ENCODE data around the gene C18orf63. TPM values are rescaled to one million over a fixed set of nuclear protein-coding genes. Genes with fewer than 3 reads are reported as not detected.

Gene C18orf63
- total and polyA plus RNA-seq, 4 donors, result not detected

DNA sequence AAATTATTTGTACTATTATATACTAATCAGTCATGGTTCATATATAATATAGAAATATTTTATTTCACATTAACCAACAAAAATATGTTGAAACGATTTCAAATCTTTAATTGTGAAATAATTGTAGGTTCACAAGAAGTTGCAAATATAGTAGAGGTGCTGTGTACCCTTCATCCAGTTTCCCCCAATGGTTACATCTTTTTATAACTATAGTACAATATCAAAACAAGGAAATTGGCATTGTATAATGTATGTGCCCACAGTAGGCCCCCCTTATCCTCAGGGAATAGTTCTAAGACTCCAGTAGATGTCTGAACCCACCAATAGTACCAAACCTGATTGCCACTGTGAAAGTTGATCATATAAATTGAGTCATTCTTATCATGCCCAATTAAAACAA is 16.5 kb upstream of the C18orf63 start:
- Histone ChIP-seq H3K36me3 (ENCODE audit: control insufficient read depth in 4 of 4, insufficient read depth in 3 of 4, low read depth in 1 of 4, low read length in 3 of 4) (no peaks in the 10 kb centered on the region), H3K9me3 (ENCODE audit: control insufficient read depth in 4 of 4, low read length in 3 of 4) (no peaks in the 10 kb centered on the region), H3K4me3 (ENCODE audit: low read depth in 1 of 3, low read length in 3 of 3) (no peak overlapping the region)

DNA sequence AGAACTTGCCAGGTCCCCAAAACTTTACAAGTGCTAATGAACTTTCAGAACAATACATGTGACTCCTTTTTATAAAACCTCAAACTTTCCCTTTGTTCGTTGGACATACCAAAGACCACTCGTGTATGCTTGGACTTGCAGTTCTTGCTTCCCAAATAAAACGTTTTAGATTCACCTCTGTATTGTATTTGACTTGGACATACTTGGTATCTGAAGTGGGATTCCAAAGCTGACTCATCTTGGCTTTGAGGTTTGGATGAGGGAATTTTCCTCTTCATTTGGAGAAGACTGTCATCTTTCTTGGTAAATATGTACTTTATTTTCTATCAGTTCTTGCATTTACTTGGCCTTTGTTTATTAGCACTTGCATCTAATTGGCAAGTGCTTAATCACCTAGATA is 15.9 kb upstream of the C18orf63 start:
- TF ChIP-seq HNF4G (IDR thresholded peaks at IDR 0.05) (no peak), SP1 (IDR thresholded peaks at IDR 0.05) (no peak), TAF1 (conservative IDR thresholded peaks at IDR 0.05) (no peak), RXRA (IDR thresholded peaks at IDR 0.05) (no peak), RAD21 (IDR thresholded peaks at IDR 0.05) (no peak)
- TF ChIP-seq, protein P1, sequence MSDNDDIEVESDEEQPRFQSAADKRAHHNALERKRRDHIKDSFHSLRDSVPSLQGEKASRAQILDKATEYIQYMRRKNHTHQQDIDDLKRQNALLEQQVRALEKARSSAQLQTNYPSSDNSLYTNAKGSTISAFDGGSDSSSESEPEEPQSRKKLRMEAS (IDR thresholded peaks at IDR 0.05), result no peak
- TF ChIP-seq, protein P2, sequence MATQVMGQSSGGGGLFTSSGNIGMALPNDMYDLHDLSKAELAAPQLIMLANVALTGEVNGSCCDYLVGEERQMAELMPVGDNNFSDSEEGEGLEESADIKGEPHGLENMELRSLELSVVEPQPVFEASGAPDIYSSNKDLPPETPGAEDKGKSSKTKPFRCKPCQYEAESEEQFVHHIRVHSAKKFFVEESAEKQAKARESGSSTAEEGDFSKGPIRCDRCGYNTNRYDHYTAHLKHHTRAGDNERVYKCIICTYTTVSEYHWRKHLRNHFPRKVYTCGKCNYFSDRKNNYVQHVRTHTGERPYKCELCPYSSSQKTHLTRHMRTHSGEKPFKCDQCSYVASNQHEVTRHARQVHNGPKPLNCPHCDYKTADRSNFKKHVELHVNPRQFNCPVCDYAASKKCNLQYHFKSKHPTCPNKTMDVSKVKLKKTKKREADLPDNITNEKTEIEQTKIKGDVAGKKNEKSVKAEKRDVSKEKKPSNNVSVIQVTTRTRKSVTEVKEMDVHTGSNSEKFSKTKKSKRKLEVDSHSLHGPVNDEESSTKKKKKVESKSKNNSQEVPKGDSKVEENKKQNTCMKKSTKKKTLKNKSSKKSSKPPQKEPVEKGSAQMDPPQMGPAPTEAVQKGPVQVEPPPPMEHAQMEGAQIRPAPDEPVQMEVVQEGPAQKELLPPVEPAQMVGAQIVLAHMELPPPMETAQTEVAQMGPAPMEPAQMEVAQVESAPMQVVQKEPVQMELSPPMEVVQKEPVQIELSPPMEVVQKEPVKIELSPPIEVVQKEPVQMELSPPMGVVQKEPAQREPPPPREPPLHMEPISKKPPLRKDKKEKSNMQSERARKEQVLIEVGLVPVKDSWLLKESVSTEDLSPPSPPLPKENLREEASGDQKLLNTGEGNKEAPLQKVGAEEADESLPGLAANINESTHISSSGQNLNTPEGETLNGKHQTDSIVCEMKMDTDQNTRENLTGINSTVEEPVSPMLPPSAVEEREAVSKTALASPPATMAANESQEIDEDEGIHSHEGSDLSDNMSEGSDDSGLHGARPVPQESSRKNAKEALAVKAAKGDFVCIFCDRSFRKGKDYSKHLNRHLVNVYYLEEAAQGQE (IDR thresholded peaks at IDR 0.05), result no peak
- no peaks in the 10 kb centered on the region for H3K9me3 ChIP-seq (ENCODE audit: control insufficient read depth in 4 of 4, low read length in 3 of 4)
- H3K27ac ChIP-seq (ENCODE audit: low read depth in 1 of 2, low read length in 2 of 2), result no peak overlapping the region
- no peak overlapping the region for H3K9ac ChIP-seq (ENCODE audit: low read depth in 1 of 2, low read length in 2 of 2)
- H3K36me3 ChIP-seq (ENCODE audit: control insufficient read depth in 4 of 4, insufficient read depth in 3 of 4, low read depth in 1 of 4, low read length in 3 of 4), result no peaks in the 10 kb centered on the region
- H3K27me3 ChIP-seq (ENCODE audit: control insufficient read depth in 4 of 4, insufficient read depth in 4 of 4, low read length in 3 of 4), result no peaks in the 10 kb centered on the region
- H3K4me3 ChIP-seq (ENCODE audit: low read depth in 1 of 3, low read length in 3 of 3), result no peak overlapping the region
- no peak for DNase-seq (ENCODE audit: low spot score)
- no peaks in the 10 kb centered on the region for H3K4me1 ChIP-seq (ENCODE audit: control insufficient read depth in 4 of 4, insufficient read depth in 4 of 4, low read length in 3 of 4)
- 51% methylated on average over 3 of the region's 3 CpGs for WGBS

More for the DNA sequence above, 16.5 kb upstream of the C18orf63 start:
- Histone ChIP-seq H3K4me1 (ENCODE audit: control insufficient read depth in 4 of 4, insufficient read depth in 4 of 4, low read length in 3 of 4) (no peaks in the 10 kb centered on the region), H3K27ac (ENCODE audit: low read depth in 1 of 2, low read length in 2 of 2) (no peak overlapping the region), H3K27me3 (ENCODE audit: control insufficient read depth in 4 of 4, insufficient read depth in 4 of 4, low read length in 3 of 4) (no peaks in the 10 kb centered on the region), H3K9ac (ENCODE audit: low read depth in 1 of 2, low read length in 2 of 2) (no peak overlapping the region)
- 83% methylated on average over 1 of the region's 1 CpG for WGBS
- DNase-seq (ENCODE audit: low spot score), result no peak
- TF ChIP-seq RAD21 (IDR thresholded peaks at IDR 0.05), result no peak
- TF ChIP-seq YY1 (IDR thresholded peaks at IDR 0.05), result no peak
- TF ChIP-seq FOXA1 (IDR thresholded peaks at IDR 0.05), result no peak
- TF ChIP-seq JUND (IDR thresholded peaks at IDR 0.05), result no peak
- no peak for TF ChIP-seq GABPA (IDR thresholded peaks at IDR 0.05 in 1 of 2, conservative IDR thresholded peaks at IDR 0.05 in 1 of 2)
- TF ChIP-seq, protein P1 (IDR thresholded peaks at IDR 0.05), result no peak
- no peak for TF ChIP-seq TAF1 (conservative IDR thresholded peaks at IDR 0.05)
- no peak for TF ChIP-seq NR2F2 (IDR thresholded peaks at IDR 0.05)
- TF ChIP-seq, protein P3, sequence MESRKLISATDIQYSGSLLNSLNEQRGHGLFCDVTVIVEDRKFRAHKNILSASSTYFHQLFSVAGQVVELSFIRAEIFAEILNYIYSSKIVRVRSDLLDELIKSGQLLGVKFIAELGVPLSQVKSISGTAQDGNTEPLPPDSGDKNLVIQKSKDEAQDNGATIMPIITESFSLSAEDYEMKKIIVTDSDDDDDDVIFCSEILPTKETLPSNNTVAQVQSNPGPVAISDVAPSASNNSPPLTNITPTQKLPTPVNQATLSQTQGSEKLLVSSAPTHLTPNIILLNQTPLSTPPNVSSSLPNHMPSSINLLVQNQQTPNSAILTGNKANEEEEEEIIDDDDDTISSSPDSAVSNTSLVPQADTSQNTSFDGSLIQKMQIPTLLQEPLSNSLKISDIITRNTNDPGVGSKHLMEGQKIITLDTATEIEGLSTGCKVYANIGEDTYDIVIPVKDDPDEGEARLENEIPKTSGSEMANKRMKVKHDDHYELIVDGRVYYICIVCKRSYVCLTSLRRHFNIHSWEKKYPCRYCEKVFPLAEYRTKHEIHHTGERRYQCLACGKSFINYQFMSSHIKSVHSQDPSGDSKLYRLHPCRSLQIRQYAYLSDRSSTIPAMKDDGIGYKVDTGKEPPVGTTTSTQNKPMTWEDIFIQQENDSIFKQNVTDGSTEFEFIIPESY (IDR thresholded peaks at IDR 0.05), result no peak
- TF ChIP-seq RXRA (IDR thresholded peaks at IDR 0.05), result no peak
- TF ChIP-seq FOXA2 (IDR thresholded peaks at IDR 0.05), result no peak
- TF ChIP-seq, protein P2 (IDR thresholded peaks at IDR 0.05), result no peak

Measured in liver (tissue), 9 donors.